Measurements from ENCODE around the gene UBE2J1. TPM values are rescaled to one million over a fixed set of nuclear protein-coding genes. Genes with fewer than 3 reads are reported as not detected.

UBE2J1 gene
- total and polyA plus RNA-seq, 10 of the 15 experiments (the other 5 are each of a cell fraction or from before 2014, with no cell fraction given): 48.7 to 131 (median 90.0) TPM

DNA sequence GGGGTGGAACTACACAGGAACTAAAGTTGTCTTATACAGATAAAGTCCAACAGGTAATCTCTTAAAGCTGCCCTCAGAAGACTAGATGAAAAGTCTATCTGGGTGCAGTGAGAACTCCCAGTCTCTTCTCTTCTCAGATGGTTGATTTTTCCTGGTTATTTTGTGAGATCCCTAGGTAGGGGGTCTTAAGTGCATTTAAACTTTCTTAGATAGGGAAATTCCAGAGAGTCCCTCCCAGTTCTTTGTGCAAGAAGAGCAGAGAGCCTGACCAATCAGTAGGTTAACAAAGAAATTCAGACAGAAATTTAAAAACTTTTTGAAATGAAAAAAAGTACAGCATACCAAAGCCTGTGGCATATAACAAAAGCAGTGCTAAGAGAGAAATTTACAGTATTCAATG lies 35.5 kb downstream of the UBE2J1 start:
- TF ChIP-seq NFYA (IDR thresholded peaks at IDR 0.05; ENCODE audit: borderline replicate concordance, low read depth, low read length) (no peak), EGR1 (IDR thresholded peaks at IDR 0.05; ENCODE audit: borderline replicate concordance in 1 of 2, low read depth in 2 of 2, low read length in 2 of 2) (no peak)
- TF ChIP-seq, protein P1, sequence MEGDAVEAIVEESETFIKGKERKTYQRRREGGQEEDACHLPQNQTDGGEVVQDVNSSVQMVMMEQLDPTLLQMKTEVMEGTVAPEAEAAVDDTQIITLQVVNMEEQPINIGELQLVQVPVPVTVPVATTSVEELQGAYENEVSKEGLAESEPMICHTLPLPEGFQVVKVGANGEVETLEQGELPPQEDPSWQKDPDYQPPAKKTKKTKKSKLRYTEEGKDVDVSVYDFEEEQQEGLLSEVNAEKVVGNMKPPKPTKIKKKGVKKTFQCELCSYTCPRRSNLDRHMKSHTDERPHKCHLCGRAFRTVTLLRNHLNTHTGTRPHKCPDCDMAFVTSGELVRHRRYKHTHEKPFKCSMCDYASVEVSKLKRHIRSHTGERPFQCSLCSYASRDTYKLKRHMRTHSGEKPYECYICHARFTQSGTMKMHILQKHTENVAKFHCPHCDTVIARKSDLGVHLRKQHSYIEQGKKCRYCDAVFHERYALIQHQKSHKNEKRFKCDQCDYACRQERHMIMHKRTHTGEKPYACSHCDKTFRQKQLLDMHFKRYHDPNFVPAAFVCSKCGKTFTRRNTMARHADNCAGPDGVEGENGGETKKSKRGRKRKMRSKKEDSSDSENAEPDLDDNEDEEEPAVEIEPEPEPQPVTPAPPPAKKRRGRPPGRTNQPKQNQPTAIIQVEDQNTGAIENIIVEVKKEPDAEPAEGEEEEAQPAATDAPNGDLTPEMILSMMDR (IDR thresholded peaks at IDR 0.05 in 2 of 3, conservative IDR thresholded peaks at IDR 0.05 in 1 of 3; ENCODE audit: control insufficient read depth in 2 of 3, extremely low read depth in 1 of 3, insufficient read depth in 1 of 3, low read depth in 3 of 3, low read length in 3 of 3): no peak
- TF ChIP-seq, protein P2, sequence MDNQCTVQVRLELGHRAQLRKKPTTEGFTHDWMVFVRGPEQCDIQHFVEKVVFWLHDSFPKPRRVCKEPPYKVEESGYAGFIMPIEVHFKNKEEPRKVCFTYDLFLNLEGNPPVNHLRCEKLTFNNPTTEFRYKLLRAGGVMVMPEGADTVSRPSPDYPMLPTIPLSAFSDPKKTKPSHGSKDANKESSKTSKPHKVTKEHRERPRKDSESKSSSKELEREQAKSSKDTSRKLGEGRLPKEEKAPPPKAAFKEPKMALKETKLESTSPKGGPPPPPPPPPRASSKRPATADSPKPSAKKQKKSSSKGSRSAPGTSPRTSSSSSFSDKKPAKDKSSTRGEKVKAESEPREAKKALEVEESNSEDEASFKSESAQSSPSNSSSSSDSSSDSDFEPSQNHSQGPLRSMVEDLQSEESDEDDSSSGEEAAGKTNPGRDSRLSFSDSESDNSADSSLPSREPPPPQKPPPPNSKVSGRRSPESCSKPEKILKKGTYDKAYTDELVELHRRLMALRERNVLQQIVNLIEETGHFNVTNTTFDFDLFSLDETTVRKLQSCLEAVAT (IDR thresholded peaks at IDR 0.05): no peak
- TF ChIP-seq, protein P3, sequence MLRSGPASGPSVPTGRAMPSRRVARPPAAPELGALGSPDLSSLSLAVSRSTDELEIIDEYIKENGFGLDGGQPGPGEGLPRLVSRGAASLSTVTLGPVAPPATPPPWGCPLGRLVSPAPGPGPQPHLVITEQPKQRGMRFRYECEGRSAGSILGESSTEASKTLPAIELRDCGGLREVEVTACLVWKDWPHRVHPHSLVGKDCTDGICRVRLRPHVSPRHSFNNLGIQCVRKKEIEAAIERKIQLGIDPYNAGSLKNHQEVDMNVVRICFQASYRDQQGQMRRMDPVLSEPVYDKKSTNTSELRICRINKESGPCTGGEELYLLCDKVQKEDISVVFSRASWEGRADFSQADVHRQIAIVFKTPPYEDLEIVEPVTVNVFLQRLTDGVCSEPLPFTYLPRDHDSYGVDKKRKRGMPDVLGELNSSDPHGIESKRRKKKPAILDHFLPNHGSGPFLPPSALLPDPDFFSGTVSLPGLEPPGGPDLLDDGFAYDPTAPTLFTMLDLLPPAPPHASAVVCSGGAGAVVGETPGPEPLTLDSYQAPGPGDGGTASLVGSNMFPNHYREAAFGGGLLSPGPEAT (IDR thresholded peaks at IDR 0.05; ENCODE audit: low read depth): no peak
- H3K27ac ChIP-seq (ENCODE audit: control insufficient read depth, insufficient read depth): no peak overlapping the region
- H3K4me1 ChIP-seq (ENCODE audit: control insufficient read depth, insufficient read depth, low read length): peaks cover 8% of the 10 kb centered on the region
- ChIA-PET SMC1A (ENCODE audit: uncharacterized antibody, unreplicated experiment) (interaction anchor here (1.0 to 2.3 kb wide), 2 partner anchors 30 to 275 kb away, joined by 3 to 7 read pairs; no protein-coding TSS in a partner anchor), CTCF (interaction anchor here (1.1 kb wide), 1 partner anchor 25 kb away, joined by 3 read pairs; no protein-coding TSS in a partner anchor), POLR2A (interaction anchor here (0.6 to 1.5 kb wide), 3 partner anchors 9 to 240 kb away, joined by 3 to 4 read pairs (median 3); no protein-coding TSS in a partner anchor), RAD21 (ENCODE audit: unreplicated experiment) (interaction anchor here (0.9 to 1.3 kb wide), 3 partner anchors 28 to 44 kb away, joined by 3 read pairs; no protein-coding TSS in a partner anchor)
- no peak overlapping the region for H3K4me2 ChIP-seq (ENCODE audit: control insufficient read depth, insufficient read depth)
- H3K9me3 ChIP-seq (replicated peaks; ENCODE audit: control insufficient read depth, insufficient read depth, low read length): no peaks in the 10 kb centered on the region; the same call in 1 of the 3 replicates
- FAIRE-seq (no peak), DNase-seq (ENCODE audit: low read depth, low spot score) (no peak), ATAC-seq (no peak)
- no peaks in the 10 kb centered on the region for H3K27me3 ChIP-seq (replicated peaks in 1 of 2; ENCODE audit: control insufficient read depth in 2 of 2, insufficient read depth in 2 of 2, low read length in 1 of 2)
- BruUV-seq (replicated peaks): no TSS peak
- no peak overlapping the region for H3K4me3 ChIP-seq
- intact Hi-C loops (cut with micrococcal nuclease; ENCODE audit: unreplicated experiment) (no loop called here), in situ Hi-C loops (cut with MboI) (no loop called here)
- no peaks in the 10 kb centered on the region for H4K20me1 ChIP-seq (ENCODE audit: control insufficient read depth, insufficient read depth)
- H3K36me3 ChIP-seq (ENCODE audit: control insufficient read depth in 2 of 2, insufficient read depth in 2 of 2, low read length in 1 of 2): no peaks in the 10 kb centered on the region
- H2AFZ ChIP-seq (ENCODE audit: control insufficient read depth, low read depth, low read length): no peak overlapping the region
- H3K9ac ChIP-seq (ENCODE audit: control insufficient read depth, insufficient read depth, low read length): no peak overlapping the region
- H3K79me2 ChIP-seq (ENCODE audit: control insufficient read depth, insufficient read depth, low read length): no peaks in the 10 kb centered on the region
